NB4 (cell line): ENCODE measurements around the gene RAF1.

Experiments
- CTCF ChIP-seq: IDR thresholded peaks from one replicate; pipeline ENCODE4 v1.5.1; 2012; ENCODE audit warnings: low read depth, low read length
- MAX ChIP-seq: IDR thresholded peaks from 2 replicates; pipeline ENCODE4 v1.6.1; 2011; ENCODE audit warnings: low read depth, low read length
- MYC ChIP-seq: IDR thresholded peaks from 2 replicates; pipeline ENCODE4 v1.6.1; 2011; ENCODE audit warnings: low read depth, low read length
- POLR2A ChIP-seq: IDR thresholded peaks from 2 replicates; pipeline ENCODE4 v1.6.1; 2011; ENCODE audit warnings: mild to moderate bottlenecking; ENCODE audit not compliant: insufficient read length; ENCODE audit errors: extremely low read depth

DNA sequence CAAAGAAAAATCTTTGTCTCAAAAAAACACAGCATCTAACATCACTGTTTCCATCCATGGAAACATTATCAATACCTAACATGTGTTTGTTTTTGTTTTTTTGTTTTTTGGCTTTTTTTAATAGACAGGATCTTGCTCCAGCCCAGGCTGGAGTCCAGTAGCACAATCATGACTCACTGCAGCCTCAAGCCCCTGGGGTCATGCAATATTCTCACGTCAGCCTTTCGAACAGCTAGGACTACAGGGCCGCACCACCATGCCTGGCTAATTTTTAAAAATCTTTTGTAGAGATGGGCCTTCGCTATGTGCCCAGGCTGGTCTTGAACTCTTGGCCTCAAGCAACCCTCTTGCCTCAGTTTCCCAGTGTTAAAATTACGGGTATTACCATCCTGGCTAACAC lies 52.8 kb downstream of the RAF1 start:
- TF ChIP-seq CTCF (no peak), POLR2A (no peak), MYC (no peak), MAX (no peak)
